Measurements from ENCODE around the gene TLK1.

- peak in 1 of 5 experiments; percentile 8 for TF ChIP-seq CTCF (IDR thresholded peaks at IDR 0.05 in 4 of 5, conservative IDR thresholded peaks at IDR 0.05 in 1 of 5)
- no peak for TF ChIP-seq POLR2A (IDR thresholded peaks at IDR 0.05)
These were observed 1.8 kb downstream of the TLK1 start for GRCh38 chr2:171158790-171159371.
